ENCODE data around the gene MRPS34. TPM values are rescaled to one million over a fixed set of nuclear protein-coding genes. Genes with fewer than 3 reads are reported as not detected.

MRPS34 gene
- total and polyA plus RNA-seq, 9 of the 15 experiments (the other 6 are each of a cell fraction or from before 2014, with no cell fraction given), result 5.2 to 334 (median 92.8) TPM

DNA sequence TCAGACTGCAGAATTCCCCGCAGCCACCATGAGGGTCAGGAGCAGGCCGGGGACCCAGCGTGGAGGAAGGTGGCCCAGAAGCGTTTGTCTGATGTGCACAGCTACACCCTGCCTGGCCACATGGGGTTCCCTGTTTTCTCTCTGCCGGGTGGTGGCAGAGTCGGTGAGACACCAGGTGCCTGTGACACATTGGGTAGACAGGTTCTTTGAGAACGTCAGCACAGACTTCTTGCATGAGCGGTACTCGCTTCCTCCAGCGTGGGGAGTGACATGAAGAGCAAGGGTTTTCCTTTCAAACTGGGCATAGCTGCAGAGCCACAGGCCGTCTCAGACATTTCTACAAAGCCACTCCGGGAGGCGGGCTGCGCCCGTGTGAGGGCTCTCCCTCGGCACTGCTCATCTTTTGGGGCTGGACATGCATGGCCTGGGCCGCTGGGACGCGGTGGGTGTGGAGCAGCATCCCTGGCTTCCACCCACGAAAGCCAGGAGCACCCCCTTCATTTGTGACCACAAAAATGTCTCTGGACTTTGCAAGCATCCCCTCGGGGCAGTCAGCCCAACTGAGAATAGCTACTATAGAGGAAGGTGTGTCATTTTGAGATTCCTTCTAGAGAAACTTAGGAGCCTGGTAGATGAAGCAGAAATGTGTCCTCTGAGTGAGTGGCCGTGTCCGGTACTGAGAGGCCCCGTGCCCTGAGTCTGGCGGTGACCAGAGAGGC lies 27.6 kb downstream of the MRPS34 start (continued):
- TF ChIP-seq, protein P1, sequence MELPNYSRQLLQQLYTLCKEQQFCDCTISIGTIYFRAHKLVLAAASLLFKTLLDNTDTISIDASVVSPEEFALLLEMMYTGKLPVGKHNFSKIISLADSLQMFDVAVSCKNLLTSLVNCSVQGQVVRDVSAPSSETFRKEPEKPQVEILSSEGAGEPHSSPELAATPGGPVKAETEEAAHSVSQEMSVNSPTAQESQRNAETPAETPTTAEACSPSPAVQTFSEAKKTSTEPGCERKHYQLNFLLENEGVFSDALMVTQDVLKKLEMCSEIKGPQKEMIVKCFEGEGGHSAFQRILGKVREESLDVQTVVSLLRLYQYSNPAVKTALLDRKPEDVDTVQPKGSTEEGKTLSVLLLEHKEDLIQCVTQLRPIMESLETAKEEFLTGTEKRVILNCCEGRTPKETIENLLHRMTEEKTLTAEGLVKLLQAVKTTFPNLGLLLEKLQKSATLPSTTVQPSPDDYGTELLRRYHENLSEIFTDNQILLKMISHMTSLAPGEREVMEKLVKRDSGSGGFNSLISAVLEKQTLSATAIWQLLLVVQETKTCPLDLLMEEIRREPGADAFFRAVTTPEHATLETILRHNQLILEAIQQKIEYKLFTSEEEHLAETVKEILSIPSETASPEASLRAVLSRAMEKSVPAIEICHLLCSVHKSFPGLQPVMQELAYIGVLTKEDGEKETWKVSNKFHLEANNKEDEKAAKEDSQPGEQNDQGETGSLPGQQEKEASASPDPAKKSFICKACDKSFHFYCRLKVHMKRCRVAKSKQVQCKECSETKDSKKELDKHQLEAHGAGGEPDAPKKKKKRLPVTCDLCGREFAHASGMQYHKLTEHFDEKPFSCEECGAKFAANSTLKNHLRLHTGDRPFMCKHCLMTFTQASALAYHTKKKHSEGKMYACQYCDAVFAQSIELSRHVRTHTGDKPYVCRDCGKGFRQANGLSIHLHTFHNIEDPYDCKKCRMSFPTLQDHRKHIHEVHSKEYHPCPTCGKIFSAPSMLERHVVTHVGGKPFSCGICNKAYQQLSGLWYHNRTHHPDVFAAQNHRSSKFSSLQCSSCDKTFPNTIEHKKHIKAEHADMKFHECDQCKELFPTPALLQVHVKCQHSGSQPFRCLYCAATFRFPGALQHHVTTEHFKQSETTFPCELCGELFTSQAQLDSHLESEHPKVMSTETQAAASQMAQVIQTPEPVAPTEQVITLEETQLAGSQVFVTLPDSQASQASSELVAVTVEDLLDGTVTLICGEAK (IDR thresholded peaks at IDR 0.05), result no peak
- TF ChIP-seq, protein P1 (CRISPR knock-in tag; IDR thresholded peaks at IDR 0.05), result no peak
- TF ChIP-seq ZNF507 (tag; conservative IDR thresholded peaks at IDR 0.05) (no peak), NRF1 (conservative IDR thresholded peaks at IDR 0.05 in 1 of 2, IDR thresholded peaks at IDR 0.05 in 1 of 2) (no peak), CBFB (CRISPR knock-in tag; IDR thresholded peaks at IDR 0.05) (no peak), ETV5 (CRISPR knock-in tag; IDR thresholded peaks at IDR 0.05; ENCODE audit: low read depth) (no peak)
- TF ChIP-seq, protein P2, sequence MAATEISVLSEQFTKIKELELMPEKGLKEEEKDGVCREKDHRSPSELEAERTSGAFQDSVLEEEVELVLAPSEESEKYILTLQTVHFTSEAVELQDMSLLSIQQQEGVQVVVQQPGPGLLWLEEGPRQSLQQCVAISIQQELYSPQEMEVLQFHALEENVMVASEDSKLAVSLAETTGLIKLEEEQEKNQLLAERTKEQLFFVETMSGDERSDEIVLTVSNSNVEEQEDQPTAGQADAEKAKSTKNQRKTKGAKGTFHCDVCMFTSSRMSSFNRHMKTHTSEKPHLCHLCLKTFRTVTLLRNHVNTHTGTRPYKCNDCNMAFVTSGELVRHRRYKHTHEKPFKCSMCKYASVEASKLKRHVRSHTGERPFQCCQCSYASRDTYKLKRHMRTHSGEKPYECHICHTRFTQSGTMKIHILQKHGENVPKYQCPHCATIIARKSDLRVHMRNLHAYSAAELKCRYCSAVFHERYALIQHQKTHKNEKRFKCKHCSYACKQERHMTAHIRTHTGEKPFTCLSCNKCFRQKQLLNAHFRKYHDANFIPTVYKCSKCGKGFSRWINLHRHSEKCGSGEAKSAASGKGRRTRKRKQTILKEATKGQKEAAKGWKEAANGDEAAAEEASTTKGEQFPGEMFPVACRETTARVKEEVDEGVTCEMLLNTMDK (IDR thresholded peaks at IDR 0.05; ENCODE audit: borderline replicate concordance, insufficient read depth, low read depth, low read length, poor library complexity, severe bottlenecking), result no peak
